Coronary artery (tissue), 2 donors: ENCODE data around the gene TAF7L.
A peak's percentile ranks its signal among the peaks of the same experiment; 100 is the strongest.

Experiments
- DNase-seq: peaks from one replicate; pipeline ENCODE4 v3.0.0-alpha.2; 2017; ENCODE audit warnings: low spot score
- H3K27ac ChIP-seq, 2 donors: fragments of 200-600 bp; sonication (generic); one replicate each; pipeline ENCODE4 v1.5.1; 2016 to 2019
- H3K4me3 ChIP-seq: fragments of 200-600 bp; sonication (generic); 2 replicates; pipeline ENCODE4 v1.5.1; 2016; ENCODE audit warnings: mild to moderate bottlenecking, moderate library complexity
- CTCF ChIP-seq: fragments of 200-600 bp; sonication (generic); IDR thresholded peaks from one replicate; pipeline ENCODE4 v1.5.1; 2019; ENCODE audit warnings: antibody characterized with exemption

Gene TAF7L

GRCh38 chrX:101220662-101221260 lies 70.4 kb downstream of the TAF7L start:
- DNase-seq = no peak
- Histone ChIP-seq H3K27ac (no peak overlapping the region), H3K4me3 (no peak overlapping the region)
- TF ChIP-seq CTCF = no peak

- TF ChIP-seq CTCF = no peak
- peak overlapping the region; percentile 28 for H3K4me3 ChIP-seq
- DNase-seq = no peak
- H3K27ac ChIP-seq = no peak overlapping the region
Observed at GRCh38 chrX:101219864-101220346, 71.2 kb downstream of the TAF7L start.

- no peak within 1 kb of the TSS for H3K27ac ChIP-seq
- DNase-seq = no peak
- H3K4me3 ChIP-seq = peak within 1 kb of the TSS; percentile 28
- no peak for TF ChIP-seq CTCF
Observed at GRCh38 chrX:101219116-101219863, 71.8 kb downstream of the TAF7L start, which contains the start of gene DRP2. DRP2 (plus strand) TSS chrX:101219786; CDS start chrX:101231648, 11,862 bp downstream.
